ENCODE results near the gene TMPRSS9. TPM values are rescaled to one million over a fixed set of nuclear protein-coding genes. Genes with fewer than 3 reads are reported as not detected.

TMPRSS9 gene
- polyA plus RNA-seq, 1 donor from 2014 or later: not detected

GRCh38 chr19:2371656-2372055 lies 11.6 kb downstream of the TMPRSS9 start:
- Histone ChIP-seq H3K36me3 (ENCODE audit: insufficient read depth, low read length) (no peaks in the 10 kb centered on the region), H4K20me1 (ENCODE audit: insufficient read depth) (no peaks in the 10 kb centered on the region), H3K4me2 (ENCODE audit: low read length) (no peak overlapping the region), H3K27ac (ENCODE audit: low read length) (no peak overlapping the region), H3K9ac (ENCODE audit: low read length) (no peak overlapping the region), H2AFZ (ENCODE audit: low read depth, low read length) (no peak overlapping the region), H3K4me3 (ENCODE audit: low read length) (no peak overlapping the region), H3K27me3 (ENCODE audit: insufficient read depth, low read depth, low read length) (no peaks in the 10 kb centered on the region), H3F3A (ENCODE audit: insufficient read depth, low read length, poor library complexity, severe bottlenecking) (no peaks in the 10 kb centered on the region), H3K9me2 (ENCODE audit: insufficient read depth, low read length) (no peaks in the 10 kb centered on the region), H3K79me2 (replicated peaks; ENCODE audit: insufficient read depth, low read length) (no peaks in the 10 kb centered on the region), H3K9me3 (ENCODE audit: low read length) (no peaks in the 10 kb centered on the region)
- TF ChIP-seq POLR2AphosphoS5 (IDR thresholded peaks at IDR 0.05) (no peak), REST (IDR thresholded peaks at IDR 0.05; ENCODE audit: borderline replicate concordance) (no peak), EZH2 (IDR thresholded peaks at IDR 0.05; ENCODE audit: borderline replicate concordance, insufficient read depth, low read length, poor library complexity, severe bottlenecking) (no peak), CTCF (IDR thresholded peaks at IDR 0.05; ENCODE audit: poor library complexity, severe bottlenecking) (no peak), MXI1 (conservative IDR thresholded peaks at IDR 0.05; ENCODE audit: poor library complexity, severe bottlenecking) (no peak), SMC3 (conservative IDR thresholded peaks at IDR 0.05; ENCODE audit: poor library complexity) (no peak), TAF1 (IDR thresholded peaks at IDR 0.05; ENCODE audit: low read depth) (no peak), EP300 (conservative IDR thresholded peaks at IDR 0.05; ENCODE audit: poor library complexity, severe bottlenecking) (no peak), RAD21 (conservative IDR thresholded peaks at IDR 0.05) (no peak)

- H4K20me1 ChIP-seq (ENCODE audit: insufficient read depth): no peaks in the 10 kb centered on the region
- no peaks in the 10 kb centered on the region for H3K9me3 ChIP-seq (ENCODE audit: low read length)
- H3F3A ChIP-seq (ENCODE audit: insufficient read depth, low read length, poor library complexity, severe bottlenecking): no peaks in the 10 kb centered on the region
- H3K79me2 ChIP-seq (replicated peaks; ENCODE audit: insufficient read depth, low read length): no peaks in the 10 kb centered on the region
- H3K27me3 ChIP-seq (ENCODE audit: insufficient read depth, low read depth, low read length): no peaks in the 10 kb centered on the region
- no peaks in the 10 kb centered on the region for H3K9me2 ChIP-seq (ENCODE audit: insufficient read depth, low read length)
- H3K27ac ChIP-seq (ENCODE audit: low read length): no peak overlapping the region
- no peak overlapping the region for H3K9ac ChIP-seq (ENCODE audit: low read length)
- no peaks in the 10 kb centered on the region for H3K36me3 ChIP-seq (ENCODE audit: insufficient read depth, low read length)
- H3K4me3 ChIP-seq (ENCODE audit: low read length): no peak overlapping the region
- TF ChIP-seq RAD21 (conservative IDR thresholded peaks at IDR 0.05) (no peak), POLR2AphosphoS5 (IDR thresholded peaks at IDR 0.05) (no peak), MXI1 (conservative IDR thresholded peaks at IDR 0.05; ENCODE audit: poor library complexity, severe bottlenecking) (no peak), CTCF (IDR thresholded peaks at IDR 0.05; ENCODE audit: poor library complexity, severe bottlenecking) (no peak), EZH2 (IDR thresholded peaks at IDR 0.05; ENCODE audit: borderline replicate concordance, insufficient read depth, low read length, poor library complexity, severe bottlenecking) (no peak)
- H2AFZ ChIP-seq (ENCODE audit: low read depth, low read length): no peak overlapping the region
- no peak overlapping the region for H3K4me2 ChIP-seq (ENCODE audit: low read length)
Measured at GRCh38 chr19:2372076-2372612, 12.1 kb downstream of the TMPRSS9 start.

All from neural cell (in vitro differentiated cells).